Activated T-helper 1 cell treated with anti-CD3 and anti-CD28 coated beads, Interleukin-12 subunit alpha, Interleukin-12 subunit beta, Interleukin-2, Interleukin-4 antibody, amounts not matched to agents 30 ng/mL and 10 ng/mL and 1 ng/mL, durations not matched to agents 14 hours and 24 hours and 36 hours (primary cell): ENCODE measurements around the gene SSR2. TPM values are rescaled to one million over a fixed set of nuclear protein-coding genes. Genes with fewer than 3 reads are reported as not detected.
A peak's percentile ranks its signal among the peaks of the same experiment; 100 is the strongest.

ENCODE experiments used
- DNase-seq: peaks from one replicate; pipeline ENCODE4 v3.0.0; 2021; ENCODE audit warnings: low spot score
- H3K27ac Mint-ChIP-seq: one replicate; pipeline ENCODE4 v1.8.0; 2021; ENCODE audit warnings: mild to moderate bottlenecking, mixed read lengths
- H3K27me3 Mint-ChIP-seq: one replicate; pipeline ENCODE4 v1.8.0; 2022; ENCODE audit warnings: mild to moderate bottlenecking, moderate library complexity, mixed read lengths; ENCODE audit not compliant: insufficient read depth
- H3K36me3 Mint-ChIP-seq: one replicate; pipeline ENCODE4 v1.8.0; 2021; ENCODE audit warnings: low read depth, mixed read lengths
- H3K4me1 Mint-ChIP-seq: one replicate; pipeline ENCODE4 v1.8.0; 2021; ENCODE audit warnings: low read depth, mixed read lengths
- H3K4me3 Mint-ChIP-seq: one replicate; pipeline ENCODE4 v1.8.0; 2021; ENCODE audit warnings: mild to moderate bottlenecking, moderate library complexity, mixed read lengths
- H3K9me3 Mint-ChIP-seq: one replicate; pipeline ENCODE4 v1.8.0; 2021; ENCODE audit warnings: mixed read lengths
- intact Hi-C: fragments of 100-400 bp; cut with micrococcal nuclease; formaldehyde crosslinking; loops from one replicate; pipeline ENCODE4 v1.15.1; 2024
- total RNA-seq: library from RNA; stranded (reverse); gene quantifications from 2 replicates; pipeline ENCODE4 v1.2.3, GENCODE V29; 2022

SSR2 gene
- 195 TPM in 2 replicates for total RNA-seq

DNA sequence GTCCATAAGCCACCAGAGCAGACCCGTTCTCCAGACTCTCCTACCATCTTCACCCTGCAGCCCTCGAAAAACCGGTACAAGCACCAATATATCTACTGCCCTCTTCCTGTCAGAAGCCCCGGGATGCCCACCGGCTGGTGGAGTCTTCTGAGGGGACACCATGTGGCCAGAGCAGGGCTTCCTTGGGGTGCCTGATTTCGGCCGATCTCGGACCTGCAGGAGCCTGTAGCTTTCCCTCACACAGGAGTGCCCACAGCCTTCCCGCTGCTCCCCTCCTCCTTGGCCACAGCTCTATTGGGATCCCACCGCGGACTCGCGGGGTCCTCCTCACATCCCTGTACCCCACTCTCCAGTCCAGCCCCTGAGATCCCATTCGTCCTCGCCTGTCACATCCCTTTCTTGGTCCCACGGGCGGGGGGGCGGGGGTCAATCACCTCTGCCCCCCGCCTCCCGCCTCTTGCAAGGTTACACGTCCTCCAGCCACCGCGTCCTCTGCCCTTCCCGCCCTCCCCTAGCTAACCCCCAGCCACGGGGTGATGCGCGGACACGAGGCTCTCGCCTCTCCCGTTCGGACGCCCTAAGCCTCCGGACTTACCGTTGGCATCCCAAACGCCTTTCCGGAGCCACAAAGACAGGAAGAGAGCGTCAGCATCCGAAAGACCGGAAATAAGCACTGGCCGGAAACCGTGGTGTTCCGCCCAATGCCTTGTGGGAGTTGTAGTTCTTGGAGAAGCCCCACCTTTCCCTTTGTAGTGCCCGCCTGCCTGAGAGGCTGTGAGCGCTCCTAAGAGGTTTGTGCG lies at the start of gene SSR2:
SSR2 (minus strand) TSS at position 659 of the 800 bp plus-strand sequence. CDS start 784 bp downstream, outside the sequence.
- intact Hi-C loops: loop anchor here (1.0 kb wide), 7 partner anchors 31 to 263 kb away; partner anchors contain the start of genes ARHGEF2, KHDC4, LAMTOR2 and SYT11
- H3K27me3 Mint-ChIP-seq: peaks cover 4% of the 10 kb centered on the region
- DNase-seq: peak; percentile 85
- peaks cover 22% of the 10 kb centered on the region for H3K36me3 Mint-ChIP-seq
- peak within 1 kb of the TSS; percentile 94 for H3K27ac Mint-ChIP-seq
- peak within 1 kb of the TSS; percentile 98 for H3K4me3 Mint-ChIP-seq
- H3K4me1 Mint-ChIP-seq: peaks cover 29% of the 10 kb centered on the region
- H3K9me3 Mint-ChIP-seq: no peaks in the 10 kb centered on the region

- Mint-ChIP-seq H3K27ac (no peak overlapping the region), H3K9me3 (no peaks in the 10 kb centered on the region), H3K4me1 (peaks cover 11% of the 10 kb centered on the region), H3K4me3 (no peak overlapping the region), H3K36me3 (no peaks in the 10 kb centered on the region), H3K27me3 (peaks cover 21% of the 10 kb centered on the region)
- DNase-seq: no peak
- intact Hi-C loops: no loop called here
Observed at GRCh38 chr1:156070548-156070947, 49.8 kb upstream of the SSR2 start.

GRCh38 chr1:156069490-156070455 lies 49.0 kb upstream of the SSR2 start:
- DNase-seq: no peak
- no peaks in the 10 kb centered on the region for H3K36me3 Mint-ChIP-seq
- H3K27me3 Mint-ChIP-seq: peaks cover 17% of the 10 kb centered on the region
- intact Hi-C loops: no loop called here
- no peak overlapping the region for H3K27ac Mint-ChIP-seq
- no peaks in the 10 kb centered on the region for H3K9me3 Mint-ChIP-seq
- peaks cover 16% of the 10 kb centered on the region for H3K4me1 Mint-ChIP-seq
- H3K4me3 Mint-ChIP-seq: no peak overlapping the region

DNA sequence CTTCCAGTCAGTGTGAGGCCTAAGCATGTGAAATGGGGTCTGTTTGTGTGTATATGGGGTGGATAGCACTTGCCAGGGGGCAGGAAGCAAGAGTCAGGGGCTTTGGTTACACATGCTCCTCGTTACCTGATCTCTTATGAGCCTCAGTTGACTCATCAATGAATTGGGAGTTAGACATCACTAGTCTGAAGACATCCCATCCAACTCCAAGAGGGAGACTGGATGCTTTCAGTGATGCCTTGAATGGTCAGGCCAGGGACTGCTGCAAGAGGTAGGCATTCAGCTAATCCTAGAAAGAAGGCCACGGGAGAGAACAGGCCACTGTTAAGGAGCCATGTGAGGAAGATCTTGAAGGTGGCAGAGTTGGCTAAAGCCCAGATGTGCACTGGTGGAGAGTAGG lies 46.5 kb upstream of the SSR2 start:
- H3K36me3 Mint-ChIP-seq: no peaks in the 10 kb centered on the region
- H3K4me3 Mint-ChIP-seq: no peak overlapping the region
- no peak for DNase-seq
- intact Hi-C loops: no loop called here
- no peaks in the 10 kb centered on the region for H3K9me3 Mint-ChIP-seq
- H3K4me1 Mint-ChIP-seq: peaks cover 16% of the 10 kb centered on the region
- no peak overlapping the region for H3K27ac Mint-ChIP-seq
- H3K27me3 Mint-ChIP-seq: peaks cover 6% of the 10 kb centered on the region

DNA sequence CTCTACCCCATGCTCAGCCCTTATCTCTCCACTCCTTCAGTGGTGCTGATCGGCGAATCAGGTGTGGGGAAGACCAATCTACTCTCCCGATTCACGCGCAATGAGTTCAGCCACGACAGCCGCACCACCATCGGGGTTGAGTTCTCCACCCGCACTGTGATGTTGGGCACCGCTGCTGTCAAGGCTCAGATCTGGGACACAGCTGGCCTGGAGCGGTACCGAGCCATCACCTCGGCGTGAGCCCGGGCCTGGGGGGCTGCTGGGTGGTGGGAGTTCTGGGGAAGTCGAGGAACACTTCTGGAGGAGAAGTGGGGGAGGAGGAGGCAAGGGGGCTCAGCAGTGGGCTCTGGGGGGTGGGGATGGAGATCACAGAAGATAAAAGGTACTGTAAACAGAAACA lies 45.1 kb upstream of the SSR2 start:
- Mint-ChIP-seq H3K27me3 (peaks cover 4% of the 10 kb centered on the region), H3K4me3 (no peak overlapping the region), H3K4me1 (peaks cover 16% of the 10 kb centered on the region), H3K9me3 (no peaks in the 10 kb centered on the region), H3K27ac (no peak overlapping the region), H3K36me3 (peaks cover 2% of the 10 kb centered on the region)
- DNase-seq: no peak
- intact Hi-C loops: loop anchor here (1.0 to 2.0 kb wide), 8 partner anchors 12 to 321 kb away; partner anchors contain the start of genes KHDC4 and LAMTOR2

- intact Hi-C loops: loop anchor here (1.0 to 2.0 kb wide), 3 partner anchors 11 to 60 kb away; partner anchors contain the start of gene LAMTOR2
- Mint-ChIP-seq H3K4me3 (no peak overlapping the region), H3K9me3 (no peaks in the 10 kb centered on the region), H3K27me3 (peaks cover 4% of the 10 kb centered on the region), H3K4me1 (peaks cover 16% of the 10 kb centered on the region), H3K36me3 (peaks cover 2% of the 10 kb centered on the region), H3K27ac (peak overlapping the region; percentile 5)
- DNase-seq: no peak
Observed at GRCh38 chr1:156065212-156065611, 44.5 kb upstream of the SSR2 start.

DNA sequence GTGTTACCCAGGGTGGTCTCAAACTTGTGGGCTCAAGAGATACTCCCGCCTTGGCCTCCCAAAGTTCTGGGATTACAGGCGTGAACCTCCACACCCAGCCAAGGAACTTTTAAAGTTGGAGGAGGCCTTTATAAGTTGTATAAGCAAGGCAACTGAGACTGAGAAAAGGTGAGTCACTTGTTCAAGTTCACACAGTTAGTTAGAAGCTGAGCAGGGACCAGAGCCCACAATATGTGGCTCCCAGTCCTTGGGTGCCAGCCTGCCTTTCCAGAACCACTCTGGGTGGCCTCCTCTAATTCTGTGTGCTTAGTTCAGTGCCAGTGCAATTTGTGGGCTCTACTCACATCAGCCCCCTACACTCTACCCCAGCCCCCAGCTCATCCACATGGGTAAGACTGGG lies 43.9 kb upstream of the SSR2 start:
- H3K9me3 Mint-ChIP-seq: no peaks in the 10 kb centered on the region
- H3K4me3 Mint-ChIP-seq: no peak overlapping the region
- H3K36me3 Mint-ChIP-seq: peaks cover 2% of the 10 kb centered on the region
- H3K4me1 Mint-ChIP-seq: peaks cover 16% of the 10 kb centered on the region
- intact Hi-C loops: loop anchor here (1.0 to 2.0 kb wide), 3 partner anchors 10 to 60 kb away; partner anchors contain the start of gene LAMTOR2
- no peak for DNase-seq
- H3K27me3 Mint-ChIP-seq: peaks cover 4% of the 10 kb centered on the region
- no peak overlapping the region for H3K27ac Mint-ChIP-seq

GRCh38 chr1:156063997-156064285 lies 43.2 kb upstream of the SSR2 start:
- Mint-ChIP-seq H3K27ac (no peak overlapping the region), H3K4me3 (no peak overlapping the region), H3K36me3 (peaks cover 2% of the 10 kb centered on the region), H3K9me3 (no peaks in the 10 kb centered on the region), H3K4me1 (peaks cover 16% of the 10 kb centered on the region), H3K27me3 (peaks cover 4% of the 10 kb centered on the region)
- intact Hi-C loops: loop anchor here (2.0 kb wide), 1 partner anchor 59 kb away; no protein-coding TSS in a partner anchor
- DNase-seq: no peak

DNA sequence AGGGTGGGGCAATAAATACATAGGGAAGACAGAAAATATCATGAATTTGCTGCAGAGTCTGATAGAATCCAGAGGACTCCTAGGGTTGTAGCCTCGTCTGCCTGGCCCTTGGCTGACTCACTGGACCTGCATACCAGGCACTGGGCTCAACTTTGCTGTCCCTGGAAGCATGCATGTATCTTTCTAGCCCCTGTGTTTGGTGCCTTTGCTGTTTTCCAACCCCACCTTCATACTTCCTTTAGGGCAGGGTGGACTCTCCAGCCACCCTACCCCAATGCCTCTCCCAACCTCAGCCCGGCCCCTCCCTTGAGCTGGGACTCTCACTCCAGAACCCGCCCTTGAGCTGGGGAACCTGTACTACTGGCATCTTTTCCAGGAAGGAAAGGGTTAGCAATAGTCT lies 41.4 kb upstream of the SSR2 start:
- Mint-ChIP-seq H3K4me3 (no peak overlapping the region), H3K4me1 (peaks cover 16% of the 10 kb centered on the region), H3K27me3 (peaks cover under 1% of the 10 kb centered on the region), H3K27ac (no peak overlapping the region), H3K36me3 (peaks cover 6% of the 10 kb centered on the region), H3K9me3 (no peaks in the 10 kb centered on the region)
- no peak for DNase-seq
- intact Hi-C loops: no loop called here

DNA sequence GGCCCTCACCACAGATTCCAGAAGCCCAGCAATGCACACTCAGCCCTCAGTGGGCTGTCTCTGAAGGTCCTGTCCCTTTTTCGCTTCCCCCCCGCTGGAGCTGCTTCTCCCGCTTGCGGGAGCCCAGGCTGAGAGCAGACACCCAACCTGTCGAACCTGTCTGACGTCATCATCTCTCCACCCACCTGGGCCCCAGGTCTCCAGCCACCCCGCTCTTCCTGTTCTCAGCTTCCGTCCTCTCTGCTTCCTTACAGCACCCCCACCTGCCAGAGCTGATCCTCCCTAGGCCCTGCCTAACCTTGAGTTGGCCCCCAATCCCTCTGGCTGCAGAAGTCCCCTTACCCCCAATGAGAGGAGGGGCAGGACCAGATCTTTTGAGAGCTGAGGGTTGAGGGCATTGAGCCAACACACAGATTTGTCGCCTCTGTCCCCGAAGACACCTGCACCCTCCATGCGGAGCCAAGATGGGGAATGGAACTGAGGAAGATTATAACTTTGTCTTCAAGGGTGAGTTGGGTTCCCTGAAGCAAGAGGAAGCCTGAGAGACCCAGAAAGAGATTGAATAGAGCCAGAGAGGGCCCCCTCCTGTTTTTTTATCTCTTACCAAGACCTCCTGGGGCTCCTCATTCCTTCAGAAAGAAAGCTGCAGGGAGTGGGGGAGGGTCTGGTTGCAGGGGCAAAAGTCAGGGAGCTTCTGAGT lies 40.3 kb upstream of the SSR2 start, which contains the start of gene RAB25:
RAB25 (plus strand) TSS at position 224 of the 700 bp plus-strand sequence; CDS start at position 465, 241 bp downstream.
- Mint-ChIP-seq H3K4me1 (peaks cover 17% of the 10 kb centered on the region), H3K27ac (no peak within 1 kb of the TSS), H3K4me3 (no peak within 1 kb of the TSS), H3K9me3 (no peaks in the 10 kb centered on the region), H3K36me3 (peaks cover 9% of the 10 kb centered on the region), H3K27me3 (no peaks in the 10 kb centered on the region)
- no peak for DNase-seq
- intact Hi-C loops: no loop called here

DNA sequence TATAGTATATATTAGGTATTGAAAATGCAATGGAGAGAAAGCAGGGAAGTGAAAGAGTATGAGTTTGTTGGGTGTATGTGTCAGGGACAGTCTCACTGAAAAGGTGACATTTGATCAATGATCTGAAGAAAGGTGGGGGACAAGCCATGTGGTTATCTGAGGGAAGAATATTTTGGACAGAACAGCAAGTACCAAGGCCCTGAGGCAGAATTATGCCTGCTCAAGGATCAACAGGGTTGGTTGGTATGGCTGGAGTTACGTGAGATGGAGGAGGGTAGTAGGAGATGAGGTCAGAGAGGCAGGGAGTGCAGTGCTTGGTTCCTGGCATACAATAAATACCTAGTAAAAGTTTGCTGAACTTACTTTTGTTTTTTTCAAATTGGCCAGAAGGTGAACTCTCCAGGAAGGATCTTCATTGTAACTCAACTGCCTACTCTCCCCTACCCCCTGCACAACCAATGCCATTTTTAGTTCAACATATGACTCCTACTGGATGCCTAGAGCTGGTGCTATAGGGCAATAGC lies 35.6 kb upstream of the SSR2 start:
- H3K36me3 Mint-ChIP-seq: peaks cover 14% of the 10 kb centered on the region
- no peaks in the 10 kb centered on the region for H3K9me3 Mint-ChIP-seq
- no peak for DNase-seq
- no peak overlapping the region for H3K27ac Mint-ChIP-seq
- intact Hi-C loops: loop anchor here (10.0 kb wide), 2 partner anchors 448 to 782 kb away; partner anchors contain the start of genes CLK2, HCN3 and MEF2D
- no peaks in the 10 kb centered on the region for H3K27me3 Mint-ChIP-seq
- H3K4me1 Mint-ChIP-seq: peaks cover 33% of the 10 kb centered on the region
- H3K4me3 Mint-ChIP-seq: peak overlapping the region; percentile 45
